Thyroid gland (tissue), 4 donors: ENCODE measurements around the gene TMEM132C. TPM values are rescaled to one million over a fixed set of nuclear protein-coding genes. Genes with fewer than 3 reads are reported as not detected.

Experiments used
- DNase-seq, 2 donors: peaks; one replicate each; pipeline ENCODE4 v3.0.0-alpha.2; 2019
- H3K27ac ChIP-seq, 3 donors: fragments of 200-600 bp; sonication (generic); 1 replicate in 2 of 3; 2 replicates in 1 of 3; pipeline ENCODE4 v1.5.1; 2016 to 2019; ENCODE audit warnings: mild to moderate bottlenecking in 1 of 3, moderate library complexity in 1 of 3
- H3K27me3 ChIP-seq: fragments of 200-600 bp; sonication (generic); one replicate; pipeline ENCODE4 v1.5.1; 2019
- H3K36me3 ChIP-seq, 2 donors: fragments of 200-600 bp; sonication (generic); one replicate each; pipeline ENCODE4 v1.5.1; 2016 to 2019
- H3K4me1 ChIP-seq, 2 donors: fragments of 200-600 bp; sonication (generic); one replicate each; pipeline ENCODE4 v1.5.1; 2017 to 2019
- H3K4me3 ChIP-seq, 3 donors: fragments of 200-600 bp; sonication (generic); replicated peaks in 1 of 3; 1 replicate in 2 of 3; 2 replicates in 1 of 3; pipeline ENCODE4 v1.5.1; 2016; ENCODE audit warnings: mild to moderate bottlenecking in 1 of 3
- H3K9me3 ChIP-seq: fragments of 200-600 bp; sonication (generic); one replicate; pipeline ENCODE4 v1.5.1; 2017
- POLR2A ChIP-seq, 2 donors: fragments of 450-650 bp; IDR thresholded peaks; one replicate each; pipeline ENCODE4 v1.6.1; 2017; ENCODE audit warnings: antibody characterized with exemption in 2 of 2, mild to moderate bottlenecking in 2 of 2, moderate library complexity in 1 of 2
- WGBS, 2 donors: methylation state at CpG; one replicate each; pipeline ENCODE4 v1.1.5; 2017; 5-methylcytosine and 5-hydroxymethylcytosine counted together
- intact Hi-C: fragments of 100-400 bp; cut with DNase I; formaldehyde crosslinking; loops from one replicate; pipeline ENCODE4 v1.15.1; 2023
- total RNA-seq, 4 donors: library from RNA; depleted of rRNA; stranded (reverse); fragments of >200 nt; gene quantifications; one replicate each; pipeline ENCODE4 v1.2.3, GENCODE V29; 2016
- TF ChIP-seq, protein P1 (sequence below), 6 experiments: fragments of 200-600 bp in 3 of 6; fragments of 450-650 bp in 3 of 6; sonication (generic) in 3 of 6; IDR thresholded peaks; one replicate each; pipeline ENCODE4 v1.5.1; 2016 to 2019; ENCODE audit warnings: antibody characterized with exemption in 6 of 6, mild to moderate bottlenecking in 2 of 6, inconsistent platforms in 1 of 6, moderate library complexity in 1 of 6

The TMEM132C gene
- total RNA-seq, 4 donors from 2014 or later = 0.27 to 2.5 (median 1.0) TPM

DNA sequence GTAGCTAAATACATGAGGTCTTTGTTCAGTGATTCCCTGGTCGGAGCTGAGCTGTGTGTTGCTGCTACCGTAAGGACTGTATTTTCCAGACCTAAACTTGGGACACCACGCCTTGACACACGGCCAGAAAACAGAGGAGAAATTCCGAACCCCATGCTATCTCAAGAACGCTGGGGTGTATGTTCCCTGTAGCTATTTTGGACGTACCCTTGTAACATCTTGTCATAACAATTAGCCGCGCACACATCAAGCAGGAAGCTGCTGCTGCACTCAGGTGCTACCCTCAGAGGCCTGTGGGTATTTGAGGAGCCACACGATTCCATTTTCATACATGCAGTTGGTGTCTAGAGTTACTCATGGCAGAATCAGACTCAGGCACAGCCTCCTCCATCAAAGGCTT lies 255.0 kb downstream of the TMEM132C start:
- intact Hi-C loops = no loop called here
- no peak for DNase-seq
- TF ChIP-seq, protein P1, sequence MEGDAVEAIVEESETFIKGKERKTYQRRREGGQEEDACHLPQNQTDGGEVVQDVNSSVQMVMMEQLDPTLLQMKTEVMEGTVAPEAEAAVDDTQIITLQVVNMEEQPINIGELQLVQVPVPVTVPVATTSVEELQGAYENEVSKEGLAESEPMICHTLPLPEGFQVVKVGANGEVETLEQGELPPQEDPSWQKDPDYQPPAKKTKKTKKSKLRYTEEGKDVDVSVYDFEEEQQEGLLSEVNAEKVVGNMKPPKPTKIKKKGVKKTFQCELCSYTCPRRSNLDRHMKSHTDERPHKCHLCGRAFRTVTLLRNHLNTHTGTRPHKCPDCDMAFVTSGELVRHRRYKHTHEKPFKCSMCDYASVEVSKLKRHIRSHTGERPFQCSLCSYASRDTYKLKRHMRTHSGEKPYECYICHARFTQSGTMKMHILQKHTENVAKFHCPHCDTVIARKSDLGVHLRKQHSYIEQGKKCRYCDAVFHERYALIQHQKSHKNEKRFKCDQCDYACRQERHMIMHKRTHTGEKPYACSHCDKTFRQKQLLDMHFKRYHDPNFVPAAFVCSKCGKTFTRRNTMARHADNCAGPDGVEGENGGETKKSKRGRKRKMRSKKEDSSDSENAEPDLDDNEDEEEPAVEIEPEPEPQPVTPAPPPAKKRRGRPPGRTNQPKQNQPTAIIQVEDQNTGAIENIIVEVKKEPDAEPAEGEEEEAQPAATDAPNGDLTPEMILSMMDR (IDR thresholded peaks at IDR 0.05) = no peak
- TF ChIP-seq POLR2A (IDR thresholded peaks at IDR 0.05) = no peak
- no peaks in the 10 kb centered on the region for H3K36me3 ChIP-seq
- H3K27ac ChIP-seq = no peak overlapping the region
- H3K27me3 ChIP-seq = no peaks in the 10 kb centered on the region
- H3K9me3 ChIP-seq = no peaks in the 10 kb centered on the region
- WGBS, 2 donors = 92 to 93% methylated on average over 10 of the region's 10 CpGs
- H3K4me3 ChIP-seq = no peak overlapping the region
- H3K4me1 ChIP-seq = no peaks in the 10 kb centered on the region

DNA sequence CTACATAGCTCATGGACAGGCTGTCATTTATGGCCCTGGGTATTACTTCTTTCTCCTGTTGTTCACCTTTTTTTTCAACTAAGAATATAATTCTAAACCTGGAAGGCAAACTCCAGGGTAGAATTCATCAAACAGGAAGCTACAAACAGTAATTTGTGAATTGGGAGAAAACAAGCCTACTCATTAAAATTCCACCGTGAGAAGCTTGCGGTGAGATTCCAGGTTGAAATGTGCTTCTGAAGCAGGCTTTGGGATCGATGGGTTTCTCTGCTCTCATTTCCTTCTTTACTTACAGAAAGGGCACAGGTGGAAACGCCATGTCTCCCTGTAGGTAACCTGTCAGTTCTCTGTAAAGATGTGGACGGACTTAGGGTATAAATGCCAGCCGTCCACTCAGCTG lies 257.5 kb downstream of the TMEM132C start:
- intact Hi-C loops = no loop called here
- WGBS, 2 donors = 77 to 80% methylated on average over 6 of the region's 6 CpGs
- Histone ChIP-seq H3K4me3 (no peak overlapping the region), H3K9me3 (no peaks in the 10 kb centered on the region), H3K36me3 (no peaks in the 10 kb centered on the region), H3K27ac (no peak overlapping the region), H3K4me1 (no peaks in the 10 kb centered on the region), H3K27me3 (no peaks in the 10 kb centered on the region)
- TF ChIP-seq, protein P1 (IDR thresholded peaks at IDR 0.05) = no peak
- TF ChIP-seq POLR2A (IDR thresholded peaks at IDR 0.05) = no peak
- DNase-seq = no peak

DNA sequence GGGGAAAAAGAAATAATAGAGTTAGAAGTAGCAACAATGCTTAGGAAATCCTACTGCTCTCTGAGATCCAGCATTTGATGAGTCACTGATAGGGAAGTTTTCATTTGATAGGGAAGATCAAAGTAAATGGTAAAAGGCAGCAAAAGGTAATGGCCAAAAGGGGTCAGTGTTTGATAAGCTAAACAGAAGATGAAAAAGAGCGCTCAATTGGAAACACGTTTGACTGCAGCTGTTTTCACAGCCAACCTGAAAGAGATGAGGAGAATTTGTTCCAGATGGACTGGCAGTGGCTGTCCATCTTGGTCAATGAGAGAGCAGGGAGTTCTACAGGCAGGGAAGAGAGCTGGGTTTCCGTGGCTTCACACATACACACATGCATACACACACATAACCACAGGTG lies 264.2 kb downstream of the TMEM132C start:
- no peaks in the 10 kb centered on the region for H3K27me3 ChIP-seq
- no peak overlapping the region for H3K4me3 ChIP-seq
- 31 to 32% methylated on average over 3 of the region's 3 CpGs for WGBS, 2 donors
- TF ChIP-seq, protein P1 (IDR thresholded peaks at IDR 0.05) = no peak
- no peak for TF ChIP-seq POLR2A (IDR thresholded peaks at IDR 0.05)
- intact Hi-C loops = no loop called here
- no peak overlapping the region for H3K27ac ChIP-seq
- no peaks in the 10 kb centered on the region for H3K9me3 ChIP-seq
- no peaks in the 10 kb centered on the region for H3K36me3 ChIP-seq
- no peaks in the 10 kb centered on the region for H3K4me1 ChIP-seq
- DNase-seq = no peak

DNA sequence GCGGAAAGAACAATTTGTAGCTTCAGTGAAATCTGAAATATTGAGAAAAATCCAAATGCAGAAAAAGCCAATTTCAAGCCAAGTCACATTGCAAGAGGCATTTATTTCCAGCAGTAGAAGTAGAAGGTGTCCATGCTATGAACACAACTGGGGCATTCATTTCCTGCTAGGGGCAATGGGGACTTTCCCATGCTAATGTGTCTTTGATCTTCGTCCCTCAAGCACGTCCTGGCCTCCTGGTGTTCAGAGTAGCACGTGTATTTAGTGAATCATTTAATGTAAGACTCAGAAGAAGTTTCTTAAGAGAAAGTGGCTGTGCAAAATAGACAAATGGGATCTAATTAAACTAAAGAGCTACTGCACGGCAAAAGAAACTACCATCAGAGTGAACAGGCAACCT lies 267.9 kb downstream of the TMEM132C start:
- H3K36me3 ChIP-seq = no peaks in the 10 kb centered on the region
- H3K4me1 ChIP-seq = no peaks in the 10 kb centered on the region
- 46 to 47% methylated on average over 5 of the region's 5 CpGs for WGBS, 2 donors
- H3K27me3 ChIP-seq = no peaks in the 10 kb centered on the region
- intact Hi-C loops = no loop called here
- no peak for TF ChIP-seq POLR2A (IDR thresholded peaks at IDR 0.05)
- TF ChIP-seq, protein P1 (IDR thresholded peaks at IDR 0.05) = no peak
- no peak overlapping the region for H3K27ac ChIP-seq
- no peak for DNase-seq
- H3K4me3 ChIP-seq = no peak overlapping the region
- no peaks in the 10 kb centered on the region for H3K9me3 ChIP-seq

DNA sequence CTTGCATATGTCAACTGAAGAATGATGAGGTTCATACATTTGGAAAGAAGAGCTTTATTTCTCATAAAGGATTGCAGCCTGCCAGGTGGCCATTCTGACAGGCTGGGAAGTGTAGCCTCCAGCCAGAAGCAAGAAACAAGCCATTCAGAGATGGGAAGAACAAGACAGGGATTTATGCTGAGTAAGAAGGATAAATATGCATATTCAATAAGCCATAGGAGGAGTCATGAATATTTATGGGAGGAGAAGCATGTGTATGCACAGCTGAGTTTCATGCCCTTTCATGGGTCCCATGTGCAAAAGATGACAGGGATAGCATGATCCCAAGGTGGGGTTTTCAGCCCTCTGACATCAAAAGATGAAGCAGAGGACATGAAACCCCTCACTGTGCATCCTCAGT lies 269.8 kb downstream of the TMEM132C start:
- no peaks in the 10 kb centered on the region for H3K4me1 ChIP-seq
- H3K27me3 ChIP-seq = no peaks in the 10 kb centered on the region
- no peaks in the 10 kb centered on the region for H3K9me3 ChIP-seq
- intact Hi-C loops = no loop called here
- no peak overlapping the region for H3K4me3 ChIP-seq
- H3K36me3 ChIP-seq = no peaks in the 10 kb centered on the region
- no peak for TF ChIP-seq POLR2A (IDR thresholded peaks at IDR 0.05)
- TF ChIP-seq, protein P1 (IDR thresholded peaks at IDR 0.05) = no peak
- DNase-seq = no peak
- no peak overlapping the region for H3K27ac ChIP-seq
